ENCODE results near the gene TTI1.

Gene TTI1

GRCh38 chr20:37997516-37997915, 35.7 kb downstream of the TTI1 start (continued):
- TF ChIP-seq ZNF19 (tag by site-specific recombination; IDR thresholded peaks at IDR 0.05; ENCODE audit: low read depth) (no peak), ZNF48 (tag by site-specific recombination; IDR thresholded peaks at IDR 0.05) (no peak)
- TF ChIP-seq, protein P1, sequence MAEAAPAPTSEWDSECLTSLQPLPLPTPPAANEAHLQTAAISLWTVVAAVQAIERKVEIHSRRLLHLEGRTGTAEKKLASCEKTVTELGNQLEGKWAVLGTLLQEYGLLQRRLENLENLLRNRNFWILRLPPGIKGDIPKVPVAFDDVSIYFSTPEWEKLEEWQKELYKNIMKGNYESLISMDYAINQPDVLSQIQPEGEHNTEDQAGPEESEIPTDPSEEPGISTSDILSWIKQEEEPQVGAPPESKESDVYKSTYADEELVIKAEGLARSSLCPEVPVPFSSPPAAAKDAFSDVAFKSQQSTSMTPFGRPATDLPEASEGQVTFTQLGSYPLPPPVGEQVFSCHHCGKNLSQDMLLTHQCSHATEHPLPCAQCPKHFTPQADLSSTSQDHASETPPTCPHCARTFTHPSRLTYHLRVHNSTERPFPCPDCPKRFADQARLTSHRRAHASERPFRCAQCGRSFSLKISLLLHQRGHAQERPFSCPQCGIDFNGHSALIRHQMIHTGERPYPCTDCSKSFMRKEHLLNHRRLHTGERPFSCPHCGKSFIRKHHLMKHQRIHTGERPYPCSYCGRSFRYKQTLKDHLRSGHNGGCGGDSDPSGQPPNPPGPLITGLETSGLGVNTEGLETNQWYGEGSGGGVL (tag by site-specific recombination; IDR thresholded peaks at IDR 0.05), result no peak

DNA sequence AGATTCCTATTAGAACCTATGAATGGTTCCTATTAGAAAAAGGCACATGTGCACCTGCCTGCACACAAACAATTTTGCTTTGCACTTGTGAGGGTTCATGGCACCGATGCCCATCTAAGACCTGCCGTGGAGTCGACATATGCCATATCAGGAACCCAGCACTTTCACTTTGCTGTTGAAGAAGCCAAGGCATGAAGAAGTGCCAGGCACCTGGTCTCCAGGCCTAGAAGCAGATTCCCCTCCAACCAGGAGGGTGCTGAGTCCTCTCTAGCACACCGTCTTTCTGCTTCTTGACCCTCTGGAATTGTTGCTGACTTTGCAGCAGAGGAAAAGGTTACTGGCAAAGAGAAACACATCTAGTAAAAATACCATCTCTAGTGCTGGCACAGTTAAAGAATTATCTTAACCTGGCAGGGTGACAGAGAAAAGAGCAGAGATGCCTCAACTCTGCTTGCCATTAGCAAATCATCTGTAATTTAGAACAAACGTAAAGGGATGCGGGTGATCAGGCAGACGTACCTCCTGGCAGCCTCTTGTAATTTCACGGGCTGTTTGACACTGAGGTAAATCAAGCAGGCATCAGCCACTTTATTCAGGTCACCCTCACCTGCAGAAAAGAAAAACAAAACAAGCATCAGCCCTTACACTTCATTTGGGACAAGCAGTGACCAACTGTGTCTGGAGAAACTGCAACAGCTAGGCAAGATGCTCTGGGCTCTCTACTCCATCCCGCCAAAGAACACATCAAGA, 37.2 kb downstream of the TTI1 start:
- no peaks in the 10 kb centered on the region for H3K4me1 ChIP-seq (ENCODE audit: control insufficient read depth, insufficient read depth, low read length)
- H3K36me3 ChIP-seq (ENCODE audit: control insufficient read depth in 2 of 2, insufficient read depth in 1 of 2, low read length in 2 of 2), result peaks cover 8 to 92% of the 10 kb centered on the region in 2 experiments
- CTCF ChIA-PET, result interaction anchor here (0.6 to 5.5 kb wide), 3 partner anchors 10 to 431 kb away, joined by 3 to 43 read pairs (median 4); no protein-coding TSS in a partner anchor
- POLR2A ChIA-PET, result no interaction called here
- no peak overlapping the region for H3K4me3 ChIP-seq (ENCODE audit: low read depth, low read length)
- no peak for TF ChIP-seq ZNF23 (tag by site-specific recombination; IDR thresholded peaks at IDR 0.05; ENCODE audit: borderline replicate concordance)
- no peak for TF ChIP-seq SALL2 (tag by site-specific recombination; IDR thresholded peaks at IDR 0.05; ENCODE audit: borderline replicate concordance)
- TF ChIP-seq, protein P2, sequence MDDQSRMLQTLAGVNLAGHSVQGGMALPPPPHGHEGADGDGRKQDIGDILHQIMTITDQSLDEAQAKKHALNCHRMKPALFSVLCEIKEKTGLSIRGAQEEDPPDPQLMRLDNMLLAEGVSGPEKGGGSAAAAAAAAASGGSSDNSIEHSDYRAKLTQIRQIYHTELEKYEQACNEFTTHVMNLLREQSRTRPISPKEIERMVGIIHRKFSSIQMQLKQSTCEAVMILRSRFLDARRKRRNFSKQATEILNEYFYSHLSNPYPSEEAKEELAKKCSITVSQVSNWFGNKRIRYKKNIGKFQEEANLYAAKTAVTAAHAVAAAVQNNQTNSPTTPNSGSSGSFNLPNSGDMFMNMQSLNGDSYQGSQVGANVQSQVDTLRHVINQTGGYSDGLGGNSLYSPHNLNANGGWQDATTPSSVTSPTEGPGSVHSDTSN (CRISPR knock-in tag; IDR thresholded peaks at IDR 0.05), result no peak
- TF ChIP-seq BCL6B (tag by site-specific recombination; IDR thresholded peaks at IDR 0.05), result no peak
- TF ChIP-seq ZNF747 (tag by site-specific recombination; IDR thresholded peaks at IDR 0.05), result no peak
- TF ChIP-seq TCF7L2 (IDR thresholded peaks at IDR 0.05; ENCODE audit: borderline replicate concordance, low read depth, low read length), result no peak
- no peak for TF ChIP-seq HOXA7 (CRISPR knock-in tag; IDR thresholded peaks at IDR 0.05; ENCODE audit: borderline replicate concordance)
- TF ChIP-seq BCL11A (tag by site-specific recombination; IDR thresholded peaks at IDR 0.05; ENCODE audit: low read depth), result no peak
- TF ChIP-seq ZNF223 (tag by site-specific recombination; IDR thresholded peaks at IDR 0.05), result no peak
- no peak for TF ChIP-seq ZNF169 (tag by site-specific recombination; IDR thresholded peaks at IDR 0.05)
- no peaks in the 10 kb centered on the region for H3K9me3 ChIP-seq (ENCODE audit: control insufficient read depth, insufficient read depth, low read depth, low read length)
- no peak overlapping the region for H3K27ac ChIP-seq (ENCODE audit: extremely low read depth, low read depth, low read length)

GRCh38 chr20:37994512-37994911, 38.7 kb downstream of the TTI1 start:
- Histone ChIP-seq H3K4me3 (ENCODE audit: low read depth, low read length) (no peak overlapping the region), H3K36me3 (ENCODE audit: control insufficient read depth in 2 of 2, insufficient read depth in 1 of 2, low read length in 2 of 2) (peaks cover 8 to 89% of the 10 kb centered on the region in 2 experiments), H3K4me1 (ENCODE audit: control insufficient read depth, insufficient read depth, low read length) (no peaks in the 10 kb centered on the region), H3K9me3 (ENCODE audit: control insufficient read depth, insufficient read depth, low read depth, low read length) (no peaks in the 10 kb centered on the region), H3K27ac (ENCODE audit: extremely low read depth, low read depth, low read length) (no peak overlapping the region)
- POLR2A ChIA-PET, result no interaction called here
- CTCF ChIA-PET, result interaction anchor here (0.7 to 5.5 kb wide), 5 partner anchors 11 to 449 kb away, joined by 3 to 43 read pairs (median 3); no protein-coding TSS in a partner anchor
- no peak for TF ChIP-seq ZNF501 (tag by site-specific recombination; IDR thresholded peaks at IDR 0.05)
- no peak for TF ChIP-seq PRDM2 (tag by site-specific recombination; IDR thresholded peaks at IDR 0.05; ENCODE audit: borderline replicate concordance)
- TF ChIP-seq ZBTB7A (tag by site-specific recombination; IDR thresholded peaks at IDR 0.05; ENCODE audit: low read depth), result no peak
- TF ChIP-seq ZNF266 (tag by site-specific recombination; IDR thresholded peaks at IDR 0.05; ENCODE audit: low read depth), result no peak
- no peak for TF ChIP-seq ZNF610 (tag by site-specific recombination; IDR thresholded peaks at IDR 0.05; ENCODE audit: borderline replicate concordance)
- TF ChIP-seq RBAK (tag by site-specific recombination; IDR thresholded peaks at IDR 0.05), result no peak
- no peak for TF ChIP-seq GLIS2 (tag by site-specific recombination; IDR thresholded peaks at IDR 0.05)
- TF ChIP-seq ZNF350 (tag by site-specific recombination; IDR thresholded peaks at IDR 0.05), result no peak
- TF ChIP-seq GLIS1 (tag by site-specific recombination; IDR thresholded peaks at IDR 0.05), result no peak
- no peak for TF ChIP-seq HOXC10 (CRISPR knock-in tag; IDR thresholded peaks at IDR 0.05)
- no peak for TF ChIP-seq ZBTB21 (tag by site-specific recombination; IDR thresholded peaks at IDR 0.05)

Measured in HEK293 (cell line).